ENCODE measurements around the gene FLRT2. TPM values are rescaled to one million over a fixed set of nuclear protein-coding genes. Genes with fewer than 3 reads are reported as not detected.

The FLRT2 gene
- total and polyA plus RNA-seq, 10 of the 15 experiments (the other 5 are each of a cell fraction or from before 2014, with no cell fraction given), result 0.03 to 0.13 TPM; not detected in 8

DNA sequence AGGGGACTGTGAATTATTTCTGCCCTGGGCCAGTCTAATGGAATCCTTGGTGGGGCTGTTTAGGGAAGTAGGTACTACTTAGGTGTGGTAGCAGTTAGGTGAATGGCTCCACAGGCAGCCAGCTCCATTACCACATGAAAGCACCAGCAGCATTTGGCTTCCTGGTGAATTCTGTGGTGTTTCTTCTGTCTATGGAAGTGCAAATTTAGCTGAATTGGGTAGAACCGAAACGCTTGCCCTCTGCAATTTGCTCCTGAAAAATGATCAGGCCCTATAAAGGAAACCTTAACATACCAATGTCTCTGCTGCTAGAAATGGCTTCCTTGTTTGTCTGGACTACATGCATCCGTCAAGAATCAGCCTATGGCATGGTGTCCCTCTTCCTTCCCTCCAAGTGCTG, 16.4 kb downstream of the FLRT2 start:
- Histone ChIP-seq H3K9ac (ENCODE audit: control insufficient read depth, insufficient read depth, low read length) (no peak overlapping the region), H3K9me3 (replicated peaks; ENCODE audit: control insufficient read depth, insufficient read depth, low read length) (no peaks in the 10 kb centered on the region), H2AFZ (ENCODE audit: control insufficient read depth, low read depth, low read length) (no peak overlapping the region), H3K4me1 (ENCODE audit: control insufficient read depth, insufficient read depth, low read length) (no peaks in the 10 kb centered on the region), H3K4me2 (ENCODE audit: control insufficient read depth, insufficient read depth) (no peak overlapping the region), H3K79me2 (ENCODE audit: control insufficient read depth, insufficient read depth, low read length) (no peaks in the 10 kb centered on the region), H4K20me1 (ENCODE audit: control insufficient read depth, insufficient read depth) (no peaks in the 10 kb centered on the region), H3K4me3 (no peak overlapping the region), H3K27ac (ENCODE audit: control insufficient read depth, insufficient read depth) (no peak overlapping the region), H3K36me3 (ENCODE audit: control insufficient read depth in 2 of 2, insufficient read depth in 2 of 2, low read length in 1 of 2) (no peaks in the 10 kb centered on the region), H3K27me3 (replicated peaks in 1 of 2; ENCODE audit: control insufficient read depth in 2 of 2, insufficient read depth in 2 of 2, low read length in 1 of 2) (no peaks in the 10 kb centered on the region)
- intact Hi-C loops (cut with micrococcal nuclease; ENCODE audit: unreplicated experiment), result no loop called here
- ChIA-PET RAD21 (ENCODE audit: unreplicated experiment) (no interaction called here), POLR2A (no interaction called here), CTCF (no interaction called here), SMC1A (ENCODE audit: uncharacterized antibody, unreplicated experiment) (no interaction called here)
- DNase-seq (ENCODE audit: low read depth, low spot score), result no peak
- no peak for ATAC-seq
- in situ Hi-C loops (cut with MboI), result no loop called here
- FAIRE-seq, result no peak
- TF ChIP-seq GATAD2B (conservative IDR thresholded peaks at IDR 0.05; ENCODE audit: low read depth) (no peak), WRNIP1 (IDR thresholded peaks at IDR 0.05; ENCODE audit: borderline replicate concordance, low read depth, low read length) (no peak), ESRRA (IDR thresholded peaks at IDR 0.05; ENCODE audit: low read length) (no peak), TBL1XR1 (IDR thresholded peaks at IDR 0.05; ENCODE audit: low read depth, low read length) (no peak), NFIC (IDR thresholded peaks at IDR 0.05; ENCODE audit: low read depth, low read length) (no peak), EGR1 (IDR thresholded peaks at IDR 0.05; ENCODE audit: borderline replicate concordance in 1 of 2, low read depth in 2 of 2, low read length in 2 of 2) (no peak), TAF1 (IDR thresholded peaks at IDR 0.05; ENCODE audit: borderline replicate concordance, low read depth, low read length) (no peak), SIX5 (IDR thresholded peaks at IDR 0.05; ENCODE audit: low read depth, low read length, severe bottlenecking) (no peak), CHD4 (IDR thresholded peaks at IDR 0.05) (no peak), NFXL1 (IDR thresholded peaks at IDR 0.05; ENCODE audit: borderline replicate concordance) (no peak), IKZF2 (IDR thresholded peaks at IDR 0.05) (no peak), SREBF1 (IDR thresholded peaks at IDR 0.05; ENCODE audit: low read length) (no peak), SPI1 (IDR thresholded peaks at IDR 0.05; ENCODE audit: borderline replicate concordance, insufficient read depth, low read depth, low read length) (no peak), RB1 (IDR thresholded peaks at IDR 0.05; ENCODE audit: borderline replicate concordance) (no peak), SMAD1 (IDR thresholded peaks at IDR 0.05; ENCODE audit: low read depth, partially characterized antibody) (no peak), FOXM1 (IDR thresholded peaks at IDR 0.05; ENCODE audit: low read depth, low read length) (no peak), POLR2A (IDR thresholded peaks at IDR 0.05; ENCODE audit: low read depth, low read length) (no peak)
- TF ChIP-seq, protein P1, sequence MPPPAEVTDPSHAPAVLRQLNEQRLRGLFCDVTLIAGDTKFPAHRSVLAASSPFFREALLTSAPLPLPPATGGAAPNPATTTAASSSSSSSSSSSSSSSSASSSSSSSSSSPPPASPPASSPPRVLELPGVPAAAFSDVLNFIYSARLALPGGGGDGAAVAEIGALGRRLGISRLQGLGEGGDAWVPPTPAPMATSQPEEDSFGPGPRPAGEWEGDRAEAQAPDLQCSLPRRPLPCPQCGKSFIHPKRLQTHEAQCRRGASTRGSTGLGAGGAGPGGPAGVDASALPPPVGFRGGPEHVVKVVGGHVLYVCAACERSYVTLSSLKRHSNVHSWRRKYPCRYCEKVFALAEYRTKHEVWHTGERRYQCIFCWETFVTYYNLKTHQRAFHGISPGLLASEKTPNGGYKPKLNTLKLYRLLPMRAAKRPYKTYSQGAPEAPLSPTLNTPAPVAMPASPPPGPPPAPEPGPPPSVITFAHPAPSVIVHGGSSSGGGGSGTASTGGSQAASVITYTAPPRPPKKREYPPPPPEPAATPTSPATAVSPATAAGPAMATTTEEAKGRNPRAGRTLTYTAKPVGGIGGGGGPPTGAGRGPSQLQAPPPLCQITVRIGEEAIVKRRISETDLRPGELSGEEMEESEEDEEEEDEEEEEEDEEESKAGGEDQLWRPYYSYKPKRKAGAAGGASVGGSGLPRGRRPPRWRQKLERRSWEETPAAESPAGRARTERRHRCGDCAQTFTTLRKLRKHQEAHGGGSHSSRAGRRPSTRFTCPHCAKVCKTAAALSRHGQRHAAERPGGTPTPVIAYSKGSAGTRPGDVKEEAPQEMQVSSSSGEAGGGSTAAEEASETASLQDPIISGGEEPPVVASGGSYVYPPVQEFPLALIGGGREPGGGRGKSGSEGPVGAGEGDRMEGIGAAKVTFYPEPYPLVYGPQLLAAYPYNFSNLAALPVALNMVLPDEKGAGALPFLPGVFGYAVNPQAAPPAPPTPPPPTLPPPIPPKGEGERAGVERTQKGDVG (CRISPR knock-in tag; IDR thresholded peaks at IDR 0.05), result no peak
- TF ChIP-seq, protein P2, sequence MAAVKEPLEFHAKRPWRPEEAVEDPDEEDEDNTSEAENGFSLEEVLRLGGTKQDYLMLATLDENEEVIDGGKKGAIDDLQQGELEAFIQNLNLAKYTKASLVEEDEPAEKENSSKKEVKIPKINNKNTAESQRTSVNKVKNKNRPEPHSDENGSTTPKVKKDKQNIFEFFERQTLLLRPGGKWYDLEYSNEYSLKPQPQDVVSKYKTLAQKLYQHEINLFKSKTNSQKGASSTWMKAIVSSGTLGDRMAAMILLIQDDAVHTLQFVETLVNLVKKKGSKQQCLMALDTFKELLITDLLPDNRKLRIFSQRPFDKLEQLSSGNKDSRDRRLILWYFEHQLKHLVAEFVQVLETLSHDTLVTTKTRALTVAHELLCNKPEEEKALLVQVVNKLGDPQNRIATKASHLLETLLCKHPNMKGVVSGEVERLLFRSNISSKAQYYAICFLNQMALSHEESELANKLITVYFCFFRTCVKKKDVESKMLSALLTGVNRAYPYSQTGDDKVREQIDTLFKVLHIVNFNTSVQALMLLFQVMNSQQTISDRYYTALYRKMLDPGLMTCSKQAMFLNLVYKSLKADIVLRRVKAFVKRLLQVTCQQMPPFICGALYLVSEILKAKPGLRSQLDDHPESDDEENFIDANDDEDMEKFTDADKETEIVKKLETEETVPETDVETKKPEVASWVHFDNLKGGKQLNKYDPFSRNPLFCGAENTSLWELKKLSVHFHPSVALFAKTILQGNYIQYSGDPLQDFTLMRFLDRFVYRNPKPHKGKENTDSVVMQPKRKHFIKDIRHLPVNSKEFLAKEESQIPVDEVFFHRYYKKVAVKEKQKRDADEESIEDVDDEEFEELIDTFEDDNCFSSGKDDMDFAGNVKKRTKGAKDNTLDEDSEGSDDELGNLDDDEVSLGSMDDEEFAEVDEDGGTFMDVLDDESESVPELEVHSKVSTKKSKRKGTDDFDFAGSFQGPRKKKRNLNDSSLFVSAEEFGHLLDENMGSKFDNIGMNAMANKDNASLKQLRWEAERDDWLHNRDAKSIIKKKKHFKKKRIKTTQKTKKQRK (IDR thresholded peaks at IDR 0.05; ENCODE audit: low read depth, low read length), result no peak
- no TSS peak for BruUV-seq (replicated peaks)
- WGBS (ENCODE audit: insufficient coverage, insufficient replicate concordance, low lambda C conversion rate, missing lambda C conversion rate), result 23% methylated on average over 3 of the region's 3 CpGs

Data from GM12878 (cell line).